GM18951 (cell line): ENCODE results near the gene TEX30.
A peak's percentile ranks its signal among the peaks of the same experiment; 100 is the strongest.

Experiments
- POLR2A ChIP-seq: IDR thresholded peaks from 4 replicates; pipeline ENCODE4 v1.6.1; 2011; ENCODE audit warnings: mild to moderate bottlenecking; ENCODE audit not compliant: insufficient read length, insufficient read depth; ENCODE audit errors: extremely low read depth
- in situ Hi-C: fragments of 300-500 bp; cut with MboI; formaldehyde crosslinking; loops from one replicate; pipeline ENCODE4 v1.12.0; 2022; ENCODE audit warnings: low sequenced_read_pairs, mixed read lengths, inconsistent platforms; ENCODE audit not compliant: unreplicated experiment

The TEX30 gene

GRCh38 chr13:102773441-102774213, at the start of gene TEX30:
TSS of gene TEX30 (minus strand) at chr13:102773786. CDS start at chr13:102770026, 3,760 bp downstream.
- peak; percentile 99 for TF ChIP-seq POLR2A
- in situ Hi-C loops = no loop called here

GRCh38 chr13:102817907-102818306, 44.3 kb upstream of the TEX30 start:
- in situ Hi-C loops = no loop called here
- no peak for TF ChIP-seq POLR2A

- in situ Hi-C loops = no loop called here
- TF ChIP-seq POLR2A = no peak
Observed at GRCh38 chr13:102817241-102817640, 43.7 kb upstream of the TEX30 start.

- no peak for TF ChIP-seq POLR2A
- in situ Hi-C loops = no loop called here
Observed at GRCh38 chr13:102816708-102817107, 43.1 kb upstream of the TEX30 start.

GRCh38 chr13:102815788-102816187, 42.2 kb upstream of the TEX30 start:
- no peak for TF ChIP-seq POLR2A
- in situ Hi-C loops = no loop called here

DNA sequence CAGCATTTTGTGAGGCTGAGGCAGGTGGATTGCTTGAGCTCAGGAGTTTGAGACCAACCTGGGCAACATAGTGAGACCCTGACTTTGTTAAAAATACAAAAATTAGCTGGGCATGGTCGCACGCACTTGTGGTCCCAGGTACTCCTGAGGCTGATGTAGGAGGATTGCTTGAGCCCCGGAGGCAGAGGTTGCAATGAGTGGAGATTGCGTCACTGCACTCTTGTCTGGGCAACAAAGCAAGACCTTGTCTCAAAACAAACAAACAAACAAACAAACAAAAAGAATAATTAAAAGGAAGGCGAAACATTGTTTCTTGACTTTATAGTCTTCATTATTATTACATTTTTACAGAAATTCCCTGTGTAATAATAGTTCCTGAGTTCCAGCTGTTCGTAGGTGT, 41.2 kb upstream of the TEX30 start:
- in situ Hi-C loops = no loop called here

DNA sequence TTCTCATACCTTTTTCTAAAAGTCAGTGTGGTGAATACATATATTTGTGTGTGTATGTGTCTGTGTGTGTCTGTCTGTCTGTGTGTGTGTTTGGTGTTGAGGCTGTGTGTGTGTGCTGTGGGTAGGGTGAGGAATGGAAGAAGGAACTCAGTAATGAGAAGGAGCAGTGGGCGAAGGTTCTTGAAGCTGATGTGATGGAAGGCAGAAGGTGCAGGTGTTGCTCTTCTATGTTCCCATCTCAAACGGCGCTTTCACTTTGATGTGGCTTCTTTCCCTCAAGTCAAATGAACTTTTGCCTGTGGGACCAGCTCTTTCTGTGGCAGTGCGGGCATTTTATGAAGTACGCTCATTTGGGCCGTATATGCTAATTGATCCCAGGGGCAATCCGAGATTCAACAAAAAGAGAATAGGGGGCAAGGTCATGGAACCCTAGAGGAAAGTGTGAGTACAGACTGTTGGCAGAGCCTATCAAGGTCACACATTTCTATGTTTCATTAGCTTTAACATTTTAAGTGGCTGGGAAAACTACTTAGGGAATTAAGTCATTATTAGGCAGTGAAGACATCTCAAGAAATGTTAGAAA, 40.5 kb upstream of the TEX30 start:
- no peak for TF ChIP-seq POLR2A
- in situ Hi-C loops = no loop called here

More for the DNA sequence above, 41.2 kb upstream of the TEX30 start:
- no peak for TF ChIP-seq POLR2A

DNA sequence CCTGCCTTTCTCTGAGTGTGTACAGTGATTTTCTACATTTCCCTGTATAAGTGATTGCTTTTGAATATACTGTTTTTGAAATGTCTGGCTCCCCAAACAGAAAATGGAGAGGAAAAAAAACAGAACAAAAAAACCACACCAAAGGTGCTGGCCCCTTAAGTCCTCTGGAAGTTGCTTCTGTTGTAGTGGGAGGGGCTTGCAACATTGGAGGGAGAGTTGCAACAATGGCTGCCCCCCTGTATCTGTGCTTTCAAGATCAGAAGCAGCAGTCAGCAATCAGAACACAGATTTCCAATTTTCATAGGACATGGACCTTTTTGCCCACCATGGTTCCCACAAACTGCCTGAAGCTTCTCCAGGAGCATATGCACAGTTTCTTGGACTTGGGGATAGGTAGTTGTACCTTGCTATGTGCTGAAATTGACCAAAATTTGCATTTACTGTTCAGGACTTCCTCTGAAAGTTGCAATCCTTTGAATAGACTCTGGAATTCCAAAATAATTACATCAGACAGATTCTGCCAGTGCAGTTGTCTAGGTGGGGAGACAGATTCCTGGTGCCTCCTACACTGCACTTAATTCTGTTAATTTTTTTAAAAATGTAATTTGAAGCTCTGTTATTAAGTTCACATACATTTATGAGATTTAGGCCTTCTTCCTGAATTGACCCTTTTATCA, 39.2 kb upstream of the TEX30 start:
- in situ Hi-C loops = no loop called here
- no peak for TF ChIP-seq POLR2A

DNA sequence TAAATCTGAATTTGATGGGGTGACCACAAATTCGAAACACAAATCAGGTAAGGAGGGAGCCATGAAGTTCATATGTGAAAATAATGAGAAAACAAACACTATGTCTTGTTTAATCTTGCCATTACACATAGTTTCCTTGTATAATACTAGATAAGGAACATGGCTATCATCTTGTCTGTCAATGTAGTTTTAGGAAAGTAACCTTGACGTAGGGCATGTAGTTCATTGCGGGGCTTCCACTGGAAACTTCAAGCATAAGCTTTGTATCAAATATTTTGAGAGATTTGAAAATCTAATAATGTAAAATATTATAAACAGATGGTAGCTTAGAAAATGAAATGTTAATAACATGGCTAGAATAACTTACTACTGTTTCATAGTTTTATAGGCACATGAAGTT, 34.1 kb upstream of the TEX30 start:
- in situ Hi-C loops = no loop called here
- no peak for TF ChIP-seq POLR2A

DNA sequence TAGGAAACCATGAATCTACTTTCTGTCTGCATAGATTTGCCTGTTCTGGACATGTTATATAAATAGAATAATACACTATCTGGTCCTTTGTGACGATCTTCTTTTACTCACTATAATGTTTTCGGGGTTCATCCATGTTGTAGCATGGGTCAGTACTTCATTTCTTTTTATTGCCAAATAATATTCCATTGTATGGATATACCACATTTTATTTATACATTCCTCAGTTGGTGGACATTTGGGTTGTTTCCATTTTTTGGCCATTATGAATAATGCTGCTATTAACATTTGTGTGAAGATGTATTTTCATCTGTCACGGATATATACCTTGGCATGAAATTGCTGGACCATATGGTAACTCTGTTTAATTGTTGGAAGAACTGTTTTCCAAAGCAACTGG, 32.1 kb upstream of the TEX30 start:
- in situ Hi-C loops = no loop called here
- TF ChIP-seq POLR2A = no peak

DNA sequence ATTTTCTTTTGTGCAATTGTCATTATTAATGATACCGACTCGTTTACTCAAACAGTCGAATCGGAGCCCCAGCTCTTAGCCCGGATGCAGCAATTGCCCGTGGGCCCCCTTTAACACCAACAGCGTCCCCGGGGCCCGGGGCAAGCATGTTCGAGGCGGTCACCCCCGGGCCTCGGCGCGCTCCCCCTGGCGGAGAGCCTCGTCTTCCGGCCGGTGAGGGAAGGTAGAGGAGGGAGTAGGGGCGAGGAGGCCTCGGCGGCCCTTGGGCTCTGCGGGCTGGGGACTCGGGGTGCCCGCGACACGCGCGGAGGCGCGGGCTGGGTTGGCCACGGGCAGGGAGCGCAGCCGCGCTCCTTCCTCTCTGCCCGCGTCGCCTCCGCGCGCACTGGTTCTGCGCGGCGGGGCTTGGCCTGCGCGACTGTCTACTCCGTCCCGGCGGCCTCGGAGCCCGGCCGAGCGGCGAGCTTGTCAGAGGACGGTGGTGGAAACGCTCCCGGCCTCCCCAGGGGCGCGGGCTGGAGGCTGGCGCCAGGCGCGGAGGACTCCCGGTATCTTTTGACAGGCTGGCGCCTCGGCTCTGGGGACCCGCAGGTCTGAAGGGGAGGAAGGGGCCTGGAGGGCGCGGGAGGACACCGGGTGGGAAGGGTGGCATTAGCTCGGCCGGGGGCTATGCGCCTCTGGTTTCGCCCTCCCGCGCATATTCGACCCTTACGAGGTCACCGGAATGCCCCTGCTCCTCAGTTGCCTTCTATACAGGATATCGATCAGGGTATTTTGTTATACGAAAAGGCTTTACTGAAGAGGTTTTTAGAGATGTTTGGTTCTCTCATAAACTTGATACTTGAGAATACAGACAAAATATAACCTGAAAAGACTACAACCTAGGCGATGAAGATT, 26.8 kb upstream of the TEX30 start:
- in situ Hi-C loops = no loop called here

GRCh38 chr13:102799426-102800144, 26.0 kb upstream of the TEX30 start:
- no peak for TF ChIP-seq POLR2A
- in situ Hi-C loops = no loop called here

More for the DNA sequence above, 26.8 kb upstream of the TEX30 start:
- TF ChIP-seq POLR2A = peak; percentile 67
